ENCODE results near the gene ECI2. TPM values are rescaled to one million over a fixed set of nuclear protein-coding genes. Genes with fewer than 3 reads are reported as not detected.

The ECI2 gene
- total and polyA plus RNA-seq, 2 donors (not counting 3 experiments of a cell fraction or from before 2014, with no cell fraction given) = 33.5 to 91.0 TPM

DNA sequence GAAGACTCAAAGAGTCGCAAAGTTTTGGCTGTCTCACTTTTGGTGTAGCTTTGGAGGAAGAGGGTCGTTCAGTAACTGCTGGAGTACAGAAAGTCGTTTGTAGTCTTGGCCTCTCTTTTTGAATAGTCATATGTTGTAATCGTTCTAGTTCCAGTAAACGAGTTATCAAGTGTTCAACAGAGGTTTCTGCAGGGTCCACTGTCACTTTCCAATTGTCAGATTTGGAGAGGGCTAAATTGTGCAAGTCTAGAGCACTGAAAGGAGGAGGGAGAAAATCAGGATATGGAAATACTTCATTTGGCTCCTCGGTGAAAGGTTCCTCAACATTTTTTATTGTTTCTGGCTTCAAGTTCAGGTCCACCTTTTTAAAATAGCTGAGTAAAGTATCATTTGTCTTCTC is 66.2 kb downstream of the ECI2 start:
- DNase-seq (ENCODE audit: low read depth, low spot score) = no peak
- CTCF ChIA-PET = interaction anchor here (1.2 to 1.6 kb wide), 2 partner anchors 8 to 10 kb away, joined by 3 read pairs; no protein-coding TSS in a partner anchor
- Histone ChIP-seq H3K9me1 (replicated peaks; ENCODE audit: control insufficient read depth, extremely low read depth, insufficient read depth, low read length) (no peaks in the 10 kb centered on the region), H3K4me3 (replicated peaks in 1 of 3; ENCODE audit: insufficient read depth in 1 of 3, low read depth in 1 of 3, low read length in 3 of 3) (no peak overlapping the region), H3K79me2 (ENCODE audit: control insufficient read depth, insufficient read depth, low read length) (no peaks in the 10 kb centered on the region), H3K36me3 (ENCODE audit: control insufficient read depth in 2 of 2, extremely low read depth in 1 of 2, insufficient read depth in 2 of 2, low read length in 2 of 2) (peaks cover 0 to 2% of the 10 kb centered on the region in 2 experiments), H3K4me1 (ENCODE audit: control insufficient read depth, extremely low read depth, insufficient read depth, low read length) (peaks cover 4% of the 10 kb centered on the region), H2AFZ (ENCODE audit: low read depth, low read length) (no peak overlapping the region), H3K9ac (replicated peaks; ENCODE audit: extremely low read depth, insufficient read depth, low read length) (no peak overlapping the region), H3K4me2 (ENCODE audit: insufficient read depth, low read length) (no peak overlapping the region), H3K9me3 (replicated peaks; ENCODE audit: control insufficient read depth, insufficient read depth, low read length) (no peaks in the 10 kb centered on the region), H4K20me1 (replicated peaks; ENCODE audit: control insufficient read depth, extremely low read depth, insufficient read depth, low read length) (no peaks in the 10 kb centered on the region), H3K27me3 (ENCODE audit: control insufficient read depth in 2 of 2, insufficient read depth in 2 of 2, low read length in 2 of 2) (no peaks in the 10 kb centered on the region), H3K27ac (ENCODE audit: insufficient read depth, low read depth, low read length) (no peak overlapping the region)
- TF ChIP-seq MYC (IDR thresholded peaks at IDR 0.05; ENCODE audit: low read depth, low read length) (no peak), POLR2A (IDR thresholded peaks at IDR 0.05; ENCODE audit: low read depth, low read length) (no peak), POLR2AphosphoS5 (IDR thresholded peaks at IDR 0.05; ENCODE audit: insufficient read depth, low read depth, low read length) (no peak), JUN (IDR thresholded peaks at IDR 0.05; ENCODE audit: borderline replicate concordance, insufficient read depth, insufficient read length, low read depth) (no peak), EZH2 (IDR thresholded peaks at IDR 0.05; ENCODE audit: borderline replicate concordance, low read depth, low read length, severe bottlenecking) (no peak), FOS (IDR thresholded peaks at IDR 0.05; ENCODE audit: borderline replicate concordance, insufficient read depth, low read length) (no peak), GATA2 (IDR thresholded peaks at IDR 0.05; ENCODE audit: insufficient read depth, insufficient read length, low read depth, low read length) (no peak)
- TF ChIP-seq, protein P1, sequence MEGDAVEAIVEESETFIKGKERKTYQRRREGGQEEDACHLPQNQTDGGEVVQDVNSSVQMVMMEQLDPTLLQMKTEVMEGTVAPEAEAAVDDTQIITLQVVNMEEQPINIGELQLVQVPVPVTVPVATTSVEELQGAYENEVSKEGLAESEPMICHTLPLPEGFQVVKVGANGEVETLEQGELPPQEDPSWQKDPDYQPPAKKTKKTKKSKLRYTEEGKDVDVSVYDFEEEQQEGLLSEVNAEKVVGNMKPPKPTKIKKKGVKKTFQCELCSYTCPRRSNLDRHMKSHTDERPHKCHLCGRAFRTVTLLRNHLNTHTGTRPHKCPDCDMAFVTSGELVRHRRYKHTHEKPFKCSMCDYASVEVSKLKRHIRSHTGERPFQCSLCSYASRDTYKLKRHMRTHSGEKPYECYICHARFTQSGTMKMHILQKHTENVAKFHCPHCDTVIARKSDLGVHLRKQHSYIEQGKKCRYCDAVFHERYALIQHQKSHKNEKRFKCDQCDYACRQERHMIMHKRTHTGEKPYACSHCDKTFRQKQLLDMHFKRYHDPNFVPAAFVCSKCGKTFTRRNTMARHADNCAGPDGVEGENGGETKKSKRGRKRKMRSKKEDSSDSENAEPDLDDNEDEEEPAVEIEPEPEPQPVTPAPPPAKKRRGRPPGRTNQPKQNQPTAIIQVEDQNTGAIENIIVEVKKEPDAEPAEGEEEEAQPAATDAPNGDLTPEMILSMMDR (IDR thresholded peaks at IDR 0.05; ENCODE audit: extremely low read depth in 1 of 2, insufficient read depth in 1 of 2, low read depth in 1 of 2, low read length in 2 of 2) = no peak
- TF ChIP-seq, protein P2, sequence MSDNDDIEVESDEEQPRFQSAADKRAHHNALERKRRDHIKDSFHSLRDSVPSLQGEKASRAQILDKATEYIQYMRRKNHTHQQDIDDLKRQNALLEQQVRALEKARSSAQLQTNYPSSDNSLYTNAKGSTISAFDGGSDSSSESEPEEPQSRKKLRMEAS (IDR thresholded peaks at IDR 0.05; ENCODE audit: insufficient read depth, insufficient read length) = no peak
- POLR2A ChIA-PET = no interaction called here
- dilution Hi-C loops (cut with MboI; ENCODE audit: extremely low pct_ligation_motif_present, low sequenced_read_pairs) (no loop called here), intact Hi-C loops (cut with micrococcal nuclease) (no loop called here)
- BruUV-seq (replicated peaks) = no TSS peak
- no peak for FAIRE-seq
